SU-DHL-6 (cell line): ENCODE measurements around the gene RAD51B.

Source experiments
- H2AFZ ChIP-seq: fragments of 200-600 bp; sonication (generic); 2 replicates; pipeline ENCODE4 v1.6.1; 2014; ENCODE audit warnings: low read depth, mild to moderate bottlenecking, moderate library complexity, mixed read lengths, antibody characterized with exemption, low read length; ENCODE audit not compliant: severe bottlenecking
- H3F3A ChIP-seq: fragments of 200-600 bp; shearing (Covaris generic); 2 replicates; pipeline ENCODE4 v1.6.0; 2016; ENCODE audit warnings: antibody characterized with exemption, mild to moderate bottlenecking; ENCODE audit not compliant: insufficient read depth
- H3K27ac ChIP-seq: fragments of 200-600 bp; sonication (generic); 2 replicates; pipeline ENCODE4 v1.5.1; 2016; ENCODE audit warnings: low read depth, mild to moderate bottlenecking, low read length, moderate library complexity, mixed read lengths
- H3K27me3 ChIP-seq: fragments of 200-600 bp; sonication (generic), shearing (Covaris generic); 2 replicates; pipeline ENCODE4 v1.6.0; 2014; ENCODE audit warnings: mild to moderate bottlenecking, low read length
- H3K36me3 ChIP-seq: fragments of 200-600 bp; sonication (generic); 2 replicates; pipeline ENCODE4 v1.6.1; 2014; ENCODE audit warnings: mild to moderate bottlenecking, low read length, mixed read lengths
- H3K4me2 ChIP-seq: fragments of 300-600, 200-600 bp; shearing (Covaris generic), sonication (generic); 2 replicates; pipeline ENCODE4 v1.6.0; 2014; ENCODE audit warnings: low read length, low read depth, mild to moderate bottlenecking; ENCODE audit not compliant: poor library complexity, severe bottlenecking
- H3K4me3 ChIP-seq: fragments of 200-600 bp; sonication (generic); 2 replicates; pipeline ENCODE4 v1.5.1; 2014; ENCODE audit warnings: antibody characterized with exemption, low read length, mild to moderate bottlenecking, mixed read lengths; ENCODE audit not compliant: insufficient read depth, poor library complexity, severe bottlenecking
- H3K79me2 ChIP-seq: fragments of 200-600 bp; sonication (generic); 2 replicates; pipeline ENCODE4 v1.6.1; 2014; ENCODE audit warnings: mild to moderate bottlenecking, low read length, moderate library complexity; ENCODE audit not compliant: insufficient read depth
- H3K9ac ChIP-seq: fragments of 200-600 bp; sonication (generic); 2 replicates; pipeline ENCODE4 v1.7.0; 2014; ENCODE audit warnings: mild to moderate bottlenecking, low read length
- H3K9me2 ChIP-seq: fragments of 200-600 bp; sonication (generic); replicated peaks from 2 replicates; pipeline ENCODE4 v1.6.1; 2014; ENCODE audit warnings: low read length; ENCODE audit not compliant: insufficient read depth
- H3K9me3 ChIP-seq: fragments of 200-600 bp; sonication (generic); 2 replicates; pipeline ENCODE4 v1.6.1; 2014; ENCODE audit warnings: low read length, mixed read lengths; ENCODE audit not compliant: insufficient read depth
- H4K20me1 ChIP-seq: fragments of 200-600 bp; sonication (generic); 2 replicates; pipeline ENCODE4 v1.6.1; 2014; ENCODE audit warnings: low read depth, mild to moderate bottlenecking, antibody characterized with exemption, low read length, moderate library complexity, mixed read lengths
- EZH2phosphoT487 ChIP-seq: fragments of 200-600 bp; sonication (generic), shearing (Covaris generic); conservative IDR thresholded peaks from 2 replicates; pipeline ENCODE4 v1.6.1; 2018; ENCODE audit warnings: mild to moderate bottlenecking, antibody characterized with exemption, low read length, moderate library complexity, mixed read lengths
- TF ChIP-seq, protein P1 (sequence below): fragments of 200-600 bp; sonication (generic); IDR thresholded peaks from one replicate; pipeline ENCODE4 v1.5.1; 2017; ENCODE audit warnings: antibody characterized with exemption, mild to moderate bottlenecking, low read length, moderate library complexity; ENCODE audit not compliant: insufficient read depth, poor library complexity, severe bottlenecking

Gene RAD51B

DNA sequence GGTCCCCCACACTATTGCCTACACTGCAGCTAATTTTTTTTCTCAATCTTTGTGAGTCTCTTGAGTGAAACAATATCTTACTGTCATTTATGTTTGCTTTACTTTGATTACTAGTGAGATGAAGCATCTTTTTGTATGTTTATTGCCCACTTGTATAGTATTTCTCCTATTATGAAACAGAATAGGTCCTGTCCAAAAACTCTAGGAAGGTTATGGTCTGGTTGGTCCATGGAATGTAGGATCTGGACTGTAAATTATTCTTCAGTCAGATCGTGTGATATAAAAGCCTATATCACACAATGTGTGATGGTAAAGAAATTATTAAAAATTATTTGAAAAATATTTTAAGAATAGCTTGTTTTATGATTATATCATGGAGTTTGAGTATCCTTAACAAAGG is 538.9 kb downstream of the RAD51B start:
- Histone ChIP-seq H3K9me2 (no peaks in the 10 kb centered on the region), H3K36me3 (no peaks in the 10 kb centered on the region), H3K4me3 (no peak overlapping the region), H3K4me2 (no peak overlapping the region), H3F3A (no peaks in the 10 kb centered on the region; the same call in 1 of the 2 replicates), H3K27ac (no peak overlapping the region), H4K20me1 (no peaks in the 10 kb centered on the region), H3K27me3 (no peaks in the 10 kb centered on the region), H2AFZ (no peak overlapping the region), H3K9ac (no peak overlapping the region), H3K79me2 (no peaks in the 10 kb centered on the region), H3K9me3 (no peaks in the 10 kb centered on the region)
- TF ChIP-seq, protein P1, sequence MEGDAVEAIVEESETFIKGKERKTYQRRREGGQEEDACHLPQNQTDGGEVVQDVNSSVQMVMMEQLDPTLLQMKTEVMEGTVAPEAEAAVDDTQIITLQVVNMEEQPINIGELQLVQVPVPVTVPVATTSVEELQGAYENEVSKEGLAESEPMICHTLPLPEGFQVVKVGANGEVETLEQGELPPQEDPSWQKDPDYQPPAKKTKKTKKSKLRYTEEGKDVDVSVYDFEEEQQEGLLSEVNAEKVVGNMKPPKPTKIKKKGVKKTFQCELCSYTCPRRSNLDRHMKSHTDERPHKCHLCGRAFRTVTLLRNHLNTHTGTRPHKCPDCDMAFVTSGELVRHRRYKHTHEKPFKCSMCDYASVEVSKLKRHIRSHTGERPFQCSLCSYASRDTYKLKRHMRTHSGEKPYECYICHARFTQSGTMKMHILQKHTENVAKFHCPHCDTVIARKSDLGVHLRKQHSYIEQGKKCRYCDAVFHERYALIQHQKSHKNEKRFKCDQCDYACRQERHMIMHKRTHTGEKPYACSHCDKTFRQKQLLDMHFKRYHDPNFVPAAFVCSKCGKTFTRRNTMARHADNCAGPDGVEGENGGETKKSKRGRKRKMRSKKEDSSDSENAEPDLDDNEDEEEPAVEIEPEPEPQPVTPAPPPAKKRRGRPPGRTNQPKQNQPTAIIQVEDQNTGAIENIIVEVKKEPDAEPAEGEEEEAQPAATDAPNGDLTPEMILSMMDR: no peak
- no peak for TF ChIP-seq EZH2phosphoT487

DNA sequence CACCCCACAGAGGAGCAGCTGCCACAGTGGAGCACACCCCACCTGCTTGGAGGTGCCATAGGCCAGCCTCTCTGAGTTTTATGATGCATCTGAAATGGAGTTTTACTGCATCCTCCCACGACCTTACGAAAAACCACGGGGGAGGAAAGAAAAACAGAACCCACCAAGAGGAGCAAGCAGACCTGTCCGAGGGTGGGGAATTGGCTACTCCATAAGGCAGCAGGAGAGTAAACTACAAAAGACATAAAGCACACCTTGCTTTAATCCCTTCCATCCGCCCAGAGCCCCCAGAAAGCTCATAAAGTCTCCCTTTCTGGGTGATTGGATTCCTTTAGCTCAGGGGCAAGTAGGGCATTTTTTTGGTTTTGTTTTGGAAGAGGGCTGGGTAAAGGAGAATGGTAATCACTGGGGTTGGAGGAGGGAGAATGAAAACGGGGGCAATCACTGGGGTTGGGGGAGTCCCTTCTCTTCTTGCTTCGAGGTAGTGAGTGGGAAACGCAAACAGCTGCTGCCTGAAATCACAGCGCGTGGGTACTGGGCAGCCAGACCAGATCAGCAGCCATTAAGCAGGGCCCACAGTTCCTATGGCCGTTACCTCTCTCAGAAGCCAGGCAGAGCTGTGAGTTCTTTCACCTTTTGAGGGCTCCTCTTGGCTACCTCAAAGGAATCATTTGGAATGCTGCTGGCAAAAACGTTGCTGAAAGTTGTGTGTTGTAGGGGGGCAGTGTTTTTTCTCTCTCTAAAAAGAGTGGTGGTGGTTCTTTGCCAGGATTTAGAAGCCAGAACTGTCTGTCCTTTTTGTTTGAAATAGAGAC is 539.6 kb downstream of the RAD51B start:
- no peaks in the 10 kb centered on the region for H3K9me2 ChIP-seq
- no peaks in the 10 kb centered on the region for H3K27me3 ChIP-seq
- H4K20me1 ChIP-seq: no peaks in the 10 kb centered on the region
- H3K9me3 ChIP-seq: no peaks in the 10 kb centered on the region
- TF ChIP-seq, protein P1: no peak
- no peak for TF ChIP-seq EZH2phosphoT487
- H3K9ac ChIP-seq: no peak overlapping the region
- H3K36me3 ChIP-seq: no peaks in the 10 kb centered on the region
- no peaks in the 10 kb centered on the region; the same call in 1 of the 2 replicates for H3F3A ChIP-seq
- H3K4me3 ChIP-seq: no peak overlapping the region
- no peaks in the 10 kb centered on the region for H3K79me2 ChIP-seq
- no peak overlapping the region for H2AFZ ChIP-seq
- H3K4me2 ChIP-seq: no peak overlapping the region
- no peak overlapping the region for H3K27ac ChIP-seq

GRCh38 chr14:68359837-68360552 is 540.4 kb downstream of the RAD51B start:
- no peaks in the 10 kb centered on the region for H4K20me1 ChIP-seq
- no peaks in the 10 kb centered on the region; the same call in 1 of the 2 replicates for H3F3A ChIP-seq
- no peaks in the 10 kb centered on the region for H3K9me3 ChIP-seq
- no peak overlapping the region for H3K4me3 ChIP-seq
- no peaks in the 10 kb centered on the region for H3K36me3 ChIP-seq
- no peaks in the 10 kb centered on the region for H3K9me2 ChIP-seq
- H3K27ac ChIP-seq: no peak overlapping the region
- H2AFZ ChIP-seq: no peak overlapping the region
- no peaks in the 10 kb centered on the region for H3K27me3 ChIP-seq
- TF ChIP-seq, protein P1: no peak
- no peak for TF ChIP-seq EZH2phosphoT487
- no peaks in the 10 kb centered on the region for H3K79me2 ChIP-seq
- no peak overlapping the region for H3K4me2 ChIP-seq
- no peak overlapping the region for H3K9ac ChIP-seq
